Stimulated activated CD8-positive, alpha-beta memory T cell treated with anti-CD3 and anti-CD28 coated beads, Interleukin-4, amount 100 ng/mL, for 4 hours (primary cell): ENCODE results near the gene IZUMO2.
A peak's percentile ranks its signal among the peaks of the same experiment; 100 is the strongest.
"Not testable (repeated sequence)": the region's sequence is repeated elsewhere in the genome, so short reads cannot be mapped to it uniquely, and the experiment has no call there.

Source experiments
- DNase-seq, 2 donors: peaks; one replicate each; pipeline ENCODE4 v3.0.0-alpha.2; 2020; ENCODE audit warnings: low read depth in 2 of 2, low spot score in 1 of 2

The IZUMO2 gene

DNA sequence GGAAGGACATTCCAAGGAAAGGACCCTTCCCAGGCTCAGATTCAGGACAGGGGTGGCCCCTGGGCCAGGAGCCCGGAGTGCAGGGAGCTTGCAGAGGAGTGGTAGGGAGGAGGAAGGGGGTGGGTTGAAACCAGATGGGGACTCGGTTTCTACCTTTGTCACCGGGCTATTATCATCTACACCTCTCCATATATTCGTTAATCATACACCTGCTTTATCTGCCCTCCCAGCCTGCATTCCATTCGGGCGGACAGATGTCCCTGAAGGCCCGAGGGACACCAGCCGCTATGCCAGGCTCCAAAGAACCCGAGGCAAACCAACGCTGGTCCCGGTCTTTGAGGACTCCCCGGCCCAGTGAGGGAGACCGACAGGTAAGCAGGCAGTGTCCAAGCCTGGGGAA lies 24.9 kb upstream of the IZUMO2 start:
- no peak for DNase-seq

DNA sequence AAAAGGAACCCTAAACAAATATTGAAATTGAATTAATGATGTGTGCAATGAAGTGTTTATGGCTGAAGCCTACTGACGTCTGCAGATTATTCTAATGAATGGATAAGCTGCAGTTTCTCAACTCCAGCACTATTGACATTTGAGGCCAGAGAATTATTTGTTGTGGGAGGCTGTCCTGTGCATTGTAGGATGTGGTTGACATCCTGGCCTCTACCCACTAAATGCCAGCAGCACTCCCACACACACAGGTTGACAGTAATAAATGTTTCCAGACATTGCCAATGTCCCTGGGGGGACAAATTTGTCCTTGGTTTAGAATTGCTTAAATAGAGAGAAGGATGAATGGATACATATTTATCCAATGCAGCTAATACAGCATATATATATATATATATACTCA lies 21.1 kb upstream of the IZUMO2 start:
- DNase-seq = no peak

DNA sequence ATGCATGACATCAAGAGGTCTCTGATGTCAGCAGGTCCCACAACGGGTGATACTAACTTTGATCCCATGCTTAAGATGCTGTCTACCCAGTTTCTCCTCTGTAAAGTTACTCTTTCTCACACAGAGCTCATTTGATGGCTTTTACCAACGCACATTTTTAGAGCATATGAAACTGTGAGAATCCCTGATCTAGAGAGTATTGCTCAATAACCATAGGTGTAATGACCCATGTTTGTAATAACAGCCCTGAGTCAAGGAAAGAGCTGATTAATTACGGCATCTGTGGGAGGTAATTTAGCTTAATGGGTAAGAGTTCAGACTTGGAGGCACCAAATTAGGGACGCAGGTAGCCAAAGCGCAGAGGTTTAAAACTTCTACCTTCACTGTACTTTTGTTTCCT lies 18.0 kb upstream of the IZUMO2 start:
- DNase-seq = no peak

DNA sequence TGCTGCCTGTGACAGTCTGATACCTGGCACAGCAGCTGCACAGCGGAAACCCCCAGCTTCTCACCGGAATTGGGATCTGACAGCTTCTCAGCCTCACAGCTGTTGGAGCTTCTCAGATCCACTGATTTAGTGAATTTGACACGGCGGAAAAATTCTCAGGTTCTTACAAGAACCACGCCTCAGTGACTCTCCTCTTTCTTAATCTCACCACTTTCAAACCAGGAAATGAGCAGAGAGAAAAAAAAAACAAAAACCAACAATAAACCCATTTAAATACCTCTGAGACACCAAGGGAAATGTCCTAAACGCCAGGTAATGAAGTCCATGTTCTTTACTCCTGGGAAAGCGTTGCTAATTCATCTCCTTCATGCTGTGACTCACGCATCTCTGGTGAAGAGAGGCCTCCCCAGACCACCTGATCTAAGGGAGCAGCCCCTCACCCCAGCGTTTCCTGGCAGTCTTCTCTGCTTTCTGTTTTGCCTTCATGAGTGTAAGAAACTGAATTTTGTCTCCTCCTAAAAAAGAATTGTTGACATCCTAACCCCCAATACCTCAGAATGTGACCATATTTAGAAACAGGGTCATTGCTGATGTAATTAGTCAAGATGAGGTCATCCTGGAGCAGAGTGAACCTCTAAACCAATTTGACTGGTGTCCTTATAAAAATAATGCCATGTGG lies 15.9 kb upstream of the IZUMO2 start:
- DNase-seq = no peak

DNA sequence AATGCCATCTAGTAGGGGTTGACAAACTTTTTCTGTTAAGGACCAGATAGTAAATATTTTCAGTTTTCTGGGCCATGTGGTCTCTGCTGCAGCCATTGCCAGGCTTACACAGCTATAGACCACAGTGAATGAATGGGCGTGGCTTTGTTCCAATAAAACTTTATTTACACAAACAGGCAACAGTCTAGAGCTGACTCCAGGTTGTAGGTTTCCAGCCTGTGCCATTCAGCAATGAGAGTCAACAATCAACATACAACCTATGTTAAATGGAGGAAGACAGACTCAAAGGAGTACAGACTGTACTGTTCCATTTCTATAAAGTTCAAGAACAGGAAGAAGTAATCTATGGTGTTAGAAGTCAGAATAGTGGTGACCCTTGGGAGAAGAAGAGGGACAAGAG lies 15.2 kb upstream of the IZUMO2 start:
- DNase-seq = no peak

DNA sequence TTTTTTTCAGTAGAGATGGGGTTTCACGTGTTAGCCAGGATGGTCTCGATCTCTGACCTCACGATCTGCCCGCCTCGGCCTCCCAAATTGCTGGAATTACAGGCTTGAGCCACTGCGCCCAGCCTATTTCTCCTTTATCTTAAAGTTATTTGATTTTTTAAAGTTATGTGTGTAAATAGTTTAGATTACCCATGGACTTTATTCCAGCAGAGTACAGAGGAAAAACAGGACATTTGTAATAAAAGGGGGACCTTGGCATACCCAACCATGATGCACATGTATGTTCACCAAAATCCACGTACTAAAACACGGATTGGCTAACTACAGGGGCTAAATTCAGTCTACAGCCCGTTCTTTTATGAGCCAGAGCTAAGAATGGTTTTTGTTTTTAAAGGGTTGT lies 13.7 kb upstream of the IZUMO2 start:
- DNase-seq = no peak

DNA sequence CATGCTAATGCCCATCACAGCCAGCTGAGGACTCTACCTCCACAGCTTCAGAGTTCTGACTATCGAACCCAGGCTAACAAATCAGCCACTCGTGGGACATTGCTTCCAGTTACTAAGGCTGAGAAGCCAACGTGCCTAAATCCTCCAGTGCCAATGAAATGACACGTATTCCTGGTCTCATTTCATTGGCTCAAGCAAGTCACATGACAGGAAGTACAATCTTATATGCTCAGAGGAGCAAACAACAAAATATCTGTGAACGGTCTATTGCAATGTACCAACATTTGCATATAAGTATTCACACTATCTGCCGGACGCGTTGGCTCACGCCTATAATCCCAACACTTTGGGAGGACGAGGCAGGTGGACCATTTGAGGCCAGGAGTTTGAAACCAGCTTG lies 12.8 kb upstream of the IZUMO2 start:
- no peak for DNase-seq

DNA sequence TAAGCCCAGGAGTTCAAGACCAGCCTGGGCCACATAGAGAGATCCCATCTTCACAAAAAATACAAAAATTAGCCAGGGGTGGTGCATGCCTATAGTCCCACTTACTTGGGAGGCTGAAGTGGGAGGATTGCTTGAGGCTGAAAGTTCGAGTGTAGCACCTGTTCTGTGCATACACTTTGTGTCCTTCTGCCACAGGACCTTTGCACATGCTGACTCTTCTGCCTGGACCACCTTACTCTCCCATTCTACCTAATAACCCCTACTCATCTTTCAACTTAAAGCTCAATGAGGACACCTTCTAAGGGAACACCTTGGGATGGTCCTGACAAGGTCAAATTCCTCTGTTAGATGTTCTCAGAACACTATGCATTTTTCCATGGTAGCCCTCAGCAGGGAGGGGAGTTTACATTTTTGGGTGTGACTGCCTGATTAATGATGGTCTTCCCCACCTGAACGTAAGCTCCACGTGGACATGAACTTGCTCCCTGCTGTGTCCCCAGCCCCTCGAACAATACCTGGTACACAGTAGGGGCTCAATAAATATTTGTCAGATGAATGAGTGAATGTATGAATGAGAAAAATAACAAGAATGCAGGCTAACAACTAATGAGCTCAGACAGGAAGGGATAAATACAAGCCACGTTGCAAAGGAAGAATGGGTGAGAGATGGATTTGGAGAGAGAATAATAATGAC lies 11.2 kb upstream of the IZUMO2 start:
- no peak for DNase-seq

DNA sequence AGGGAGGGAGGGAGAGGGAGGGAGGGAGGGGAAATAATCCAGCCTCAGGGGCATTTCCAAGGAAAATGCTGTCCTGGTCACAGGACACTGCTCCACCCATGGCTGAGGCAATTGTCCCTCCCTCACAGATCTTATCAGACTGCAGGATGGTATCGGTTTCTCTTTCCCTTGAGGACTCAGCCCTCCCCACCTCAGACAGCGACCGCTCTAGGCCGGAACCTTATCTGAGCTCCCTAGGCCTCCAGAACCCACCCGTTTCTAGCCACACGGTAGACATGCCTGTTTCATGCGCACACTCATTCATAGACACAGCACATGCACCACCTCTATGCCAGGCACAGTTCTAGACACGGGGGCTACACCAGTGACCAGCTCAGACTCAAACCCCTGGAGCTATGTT lies 10.0 kb upstream of the IZUMO2 start:
- no peak for DNase-seq

DNA sequence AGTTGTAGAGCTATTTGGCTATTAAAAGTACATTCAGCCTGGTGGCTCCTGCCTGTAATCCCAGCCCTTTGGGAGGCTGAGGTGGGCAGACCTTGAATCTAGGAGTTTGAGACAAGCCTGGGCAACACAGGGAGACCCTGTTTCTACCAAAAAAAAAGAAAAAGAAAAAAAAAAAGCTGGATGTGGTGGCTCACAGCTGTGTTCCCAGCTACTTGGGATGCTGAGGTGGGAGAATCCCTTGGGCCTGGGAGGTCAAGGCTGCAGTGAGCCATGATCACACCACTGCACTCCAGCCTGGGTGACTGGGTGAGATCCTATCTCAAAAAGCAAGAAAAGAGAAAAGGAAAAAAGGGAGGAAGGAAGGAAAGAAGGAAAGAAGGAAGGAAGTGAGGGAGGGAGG lies 9.6 kb upstream of the IZUMO2 start:
- DNase-seq = no peak

DNA sequence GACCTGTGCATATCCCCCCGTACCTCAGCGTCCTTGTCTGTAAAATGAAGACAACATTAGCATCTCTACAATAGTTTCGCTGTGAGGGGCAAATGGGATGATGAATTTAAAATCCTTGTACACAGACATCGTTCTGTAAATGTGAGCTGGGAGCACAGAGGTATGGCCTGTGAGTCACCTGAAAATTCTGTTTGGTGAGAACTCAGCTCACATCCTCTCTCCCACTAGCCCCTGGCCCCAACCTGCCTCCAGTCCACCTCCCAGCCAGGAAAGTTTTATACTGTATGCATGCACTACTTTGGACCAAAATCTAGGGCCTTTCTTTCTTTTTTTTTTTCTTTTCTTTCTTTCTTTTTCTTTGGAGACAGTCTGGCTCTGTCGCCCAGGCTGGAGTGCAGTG lies 8.7 kb upstream of the IZUMO2 start:
- no peak for DNase-seq

DNA sequence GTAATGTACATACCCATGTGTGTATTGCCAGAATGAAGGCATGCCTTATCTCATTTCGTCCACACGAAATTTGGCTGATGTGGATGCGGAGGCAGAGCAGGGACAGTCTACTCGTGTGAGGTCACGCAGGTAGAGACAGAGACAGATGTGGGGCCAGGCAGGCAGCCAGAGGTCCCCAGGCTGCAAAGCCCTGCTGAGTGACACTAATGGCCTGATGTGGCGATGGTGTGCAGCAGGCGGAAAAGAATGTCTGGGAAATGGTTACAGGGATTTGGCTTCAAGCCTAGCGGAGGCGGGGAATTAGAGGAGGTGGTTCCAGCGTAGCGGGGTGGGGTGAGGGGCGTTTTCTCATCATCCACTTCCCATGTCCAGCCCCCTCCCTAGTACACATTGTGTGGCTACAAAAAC lies 4.2 kb upstream of the IZUMO2 start:
- DNase-seq = no peak

DNA sequence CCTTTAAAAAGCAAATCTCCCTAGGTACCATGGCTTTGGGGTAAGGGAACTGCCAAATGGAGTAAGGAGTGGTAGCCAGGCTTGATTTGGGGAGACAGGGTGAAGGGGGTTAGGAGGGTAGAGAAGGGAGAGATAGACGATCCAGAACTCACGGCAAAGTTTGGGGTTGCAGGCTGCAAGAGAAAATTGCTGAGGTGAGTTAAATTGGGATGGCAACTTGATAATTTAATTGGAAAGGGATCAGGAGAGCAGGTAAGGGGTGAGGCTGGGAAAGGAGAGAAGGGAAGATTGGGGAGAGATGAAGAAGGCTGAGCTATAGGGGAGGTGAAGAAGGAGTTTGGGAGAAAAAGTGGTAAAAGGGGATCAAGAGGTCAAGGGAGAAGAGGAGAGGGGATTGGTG lies 4.0 kb downstream of the IZUMO2 start:
- DNase-seq = no peak

DNA sequence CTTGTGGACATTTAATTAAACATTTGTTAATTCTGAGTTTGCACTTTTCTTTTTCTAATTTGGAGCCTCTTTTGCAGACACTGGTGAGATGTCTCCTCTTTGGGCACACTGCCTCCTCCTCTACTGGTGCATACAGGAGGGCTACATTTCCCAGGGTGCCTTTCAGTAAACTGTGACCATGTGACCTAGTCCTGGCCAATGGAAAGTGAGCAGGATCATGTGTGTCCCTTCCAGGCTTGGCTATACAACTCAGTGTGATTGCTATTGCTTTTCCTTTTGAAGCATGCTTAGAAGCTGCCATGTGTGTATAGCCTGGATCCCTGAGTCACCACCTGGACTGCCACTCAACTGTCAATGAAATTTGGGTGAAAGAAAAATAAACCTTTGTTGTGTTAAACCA lies 4.5 kb downstream of the IZUMO2 start:
- DNase-seq = no peak

DNA sequence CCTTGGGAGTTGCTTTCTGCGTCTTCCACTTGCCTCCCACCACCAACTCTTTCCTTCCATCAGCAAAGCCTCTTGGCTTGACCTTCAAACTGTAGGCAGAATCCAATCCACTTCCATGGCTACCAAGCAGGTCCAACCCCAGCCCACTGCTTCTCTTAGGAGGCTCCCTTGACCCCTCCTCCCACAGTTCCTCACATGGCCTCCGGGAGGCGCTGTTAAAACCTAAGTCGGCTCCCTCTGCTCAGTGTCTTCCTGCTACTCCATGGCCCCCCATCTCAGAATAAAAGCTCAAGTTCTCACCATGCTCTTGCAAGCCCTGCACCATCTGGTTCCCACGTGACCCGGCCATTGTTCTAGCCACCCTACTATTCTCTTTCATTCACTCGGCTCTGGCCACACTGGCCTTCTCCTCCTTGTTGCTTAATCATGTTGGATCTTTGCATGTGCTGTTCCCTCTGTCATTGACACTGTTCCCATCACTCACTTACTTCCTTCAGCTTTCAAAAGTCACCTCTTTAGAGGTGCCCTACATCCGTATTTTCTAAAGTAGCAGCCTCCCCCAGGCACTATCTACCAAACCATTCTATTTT lies 7.5 kb downstream of the IZUMO2 start:
- no peak for DNase-seq

DNA sequence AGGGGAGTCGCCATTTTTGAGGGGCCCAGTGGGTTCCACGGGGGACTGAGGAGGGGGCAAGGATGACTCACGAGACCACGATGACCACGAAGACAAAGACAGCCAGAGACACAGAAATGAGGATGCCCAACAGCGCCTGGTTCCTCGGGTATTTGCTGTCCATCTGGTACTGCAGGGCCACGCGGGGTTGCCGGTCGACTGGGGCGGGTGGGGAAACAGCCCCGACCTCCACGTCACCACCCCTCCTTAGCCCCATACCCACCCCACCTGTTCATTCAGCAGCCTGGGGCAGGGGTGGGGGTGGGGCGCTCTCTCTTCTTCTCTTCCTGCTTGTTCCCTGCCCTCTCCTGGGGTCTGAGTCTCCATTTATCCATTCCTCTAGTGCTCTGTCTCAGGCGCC lies 8.6 kb downstream of the IZUMO2 start:
- no peak for DNase-seq

DNA sequence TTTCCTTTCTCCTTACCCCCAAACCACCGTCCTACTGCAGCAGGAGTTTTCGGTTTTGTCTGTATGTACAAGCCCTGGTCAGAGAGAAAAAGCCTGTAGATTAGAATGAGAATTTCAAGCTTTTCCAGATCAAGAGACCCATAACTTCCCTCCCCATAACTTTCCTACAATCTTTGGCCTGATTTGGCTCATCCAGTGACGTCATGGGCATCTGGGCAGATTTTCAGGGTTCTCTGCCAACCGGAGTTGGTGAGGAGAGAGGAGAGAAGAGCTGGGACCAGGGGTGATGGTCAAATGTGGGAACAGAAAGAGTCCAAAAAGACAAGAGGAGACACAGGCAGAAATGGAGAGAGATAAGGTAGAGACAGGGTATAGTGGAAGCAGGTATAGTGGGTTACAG lies 10.5 kb downstream of the IZUMO2 start:
- no peak for DNase-seq

DNA sequence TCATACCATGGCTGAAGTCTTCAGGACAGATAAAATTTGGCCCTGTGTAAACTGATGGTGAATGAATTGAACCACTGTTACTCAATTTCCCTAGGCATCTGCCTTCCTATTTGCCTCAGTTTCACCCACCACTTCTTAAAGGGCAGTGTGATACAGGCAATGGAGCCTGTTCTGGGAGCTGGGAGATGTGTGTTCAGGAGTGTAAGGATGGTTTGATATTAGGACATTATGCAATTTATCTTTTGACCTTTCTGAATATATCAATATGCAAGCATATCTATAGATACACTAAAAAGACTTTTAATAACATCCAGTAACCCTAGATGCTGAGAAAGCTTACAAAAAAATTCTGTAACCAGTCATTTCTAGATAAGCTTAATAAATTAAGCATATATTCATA lies 14.6 kb downstream of the IZUMO2 start:
- no peak for DNase-seq

DNA sequence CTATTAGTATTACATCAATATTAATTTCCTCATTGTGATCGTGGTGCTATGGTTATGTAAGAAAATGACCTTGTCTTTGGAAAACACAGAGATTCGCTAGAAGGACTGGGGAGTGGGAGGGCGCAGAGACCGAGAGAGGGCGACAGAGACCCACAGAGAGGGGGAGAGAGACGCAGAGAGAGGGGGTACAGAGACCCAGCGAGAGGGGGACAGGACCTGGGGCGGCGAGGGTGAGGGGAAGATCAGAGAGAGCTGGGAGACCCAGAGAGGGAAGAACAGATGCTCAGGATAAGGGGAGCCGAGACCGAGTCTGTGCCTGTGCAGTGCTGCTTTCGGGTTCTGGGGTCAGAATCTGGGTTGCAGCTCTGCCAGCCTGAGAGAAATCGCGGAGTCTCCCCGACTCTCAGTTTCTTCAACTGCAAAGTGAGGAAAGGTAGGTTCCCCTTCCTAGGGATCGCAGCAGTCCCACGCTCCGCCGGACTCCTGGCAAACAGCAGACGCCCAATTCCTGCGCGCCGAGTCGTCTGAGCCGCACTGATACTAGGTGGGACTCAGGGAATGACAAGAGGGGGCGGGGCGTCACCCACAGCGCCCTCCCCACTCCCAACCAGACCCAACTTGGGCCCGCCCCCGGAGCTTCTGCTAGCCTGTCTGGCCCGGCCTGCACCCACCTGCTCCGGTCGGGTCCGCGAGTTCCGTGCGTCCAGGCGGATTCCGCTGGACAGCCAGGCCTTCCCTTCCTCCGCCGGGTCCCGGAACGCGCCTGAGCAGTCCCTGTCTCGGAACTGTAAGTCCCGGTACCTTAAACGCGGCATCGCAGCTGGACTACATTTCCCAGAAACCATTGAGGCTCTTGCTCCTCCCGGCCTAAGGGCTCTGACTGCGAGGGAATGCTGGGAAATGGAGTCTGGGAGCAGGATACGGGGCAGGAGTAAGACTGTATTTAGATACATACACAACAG lies 15.3 kb downstream of the IZUMO2 start:
- peak; percentile 11 to 47 for DNase-seq

DNA sequence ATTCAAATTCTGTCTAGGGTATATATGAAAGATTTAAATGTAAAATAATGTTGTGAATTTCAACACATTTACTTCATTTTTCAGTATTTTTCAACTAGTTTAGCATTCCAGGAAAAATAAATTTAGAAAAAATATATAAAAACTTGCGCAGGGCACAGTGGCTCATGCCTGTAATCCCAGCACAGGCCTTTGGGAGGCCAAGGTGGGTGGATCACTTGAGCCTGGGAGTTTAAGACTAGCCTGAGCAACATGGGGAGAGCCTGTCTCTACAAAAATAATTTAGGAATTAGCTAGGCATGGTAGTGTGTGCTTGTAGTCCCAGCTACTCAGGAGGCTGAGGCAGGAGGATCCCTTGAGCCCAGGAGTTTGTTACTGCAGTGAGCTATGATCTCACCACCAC lies 21.2 kb downstream of the IZUMO2 start:
- DNase-seq = not testable (repeated sequence)

DNA sequence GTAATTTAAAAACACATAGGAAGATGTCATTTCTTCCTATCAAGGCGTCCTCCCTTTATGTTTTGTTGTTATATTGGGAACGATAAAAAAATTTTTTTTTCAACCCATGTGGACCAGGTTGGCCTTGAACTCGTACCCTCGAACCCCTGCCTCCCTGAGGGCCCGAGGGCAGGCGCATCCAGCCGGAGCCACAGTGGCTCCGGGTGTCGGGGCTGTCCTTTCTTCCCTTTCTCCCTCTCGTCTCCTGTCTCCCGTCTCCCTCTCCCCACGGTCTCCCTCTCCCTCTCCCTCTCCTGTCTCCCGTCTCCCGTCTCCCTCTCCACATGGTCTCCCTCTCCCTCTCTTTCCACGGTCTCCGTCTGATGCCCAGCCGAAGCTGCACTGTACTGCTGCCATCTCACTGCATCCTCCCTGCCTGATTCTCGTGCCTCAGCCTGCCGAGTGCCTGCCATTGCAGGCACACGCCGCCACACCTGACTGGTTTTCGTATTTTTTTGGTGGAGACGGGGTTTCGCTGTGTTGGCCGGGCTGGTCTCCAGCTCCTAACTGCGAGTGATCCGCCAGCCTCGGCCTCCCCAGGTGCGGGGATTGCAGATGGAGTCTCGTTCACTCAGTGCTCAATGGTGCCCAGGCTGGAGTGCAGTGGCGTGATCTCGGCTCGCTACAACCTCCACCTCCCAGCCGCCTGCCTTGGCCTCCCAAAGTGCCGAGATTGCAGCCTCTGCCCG lies 22.8 kb downstream of the IZUMO2 start:
- not testable (repeated sequence) for DNase-seq
